NOMO-1 treated with dmso at 0.1 percent for 144 hours (cell line): ENCODE results near the gene SPRYD3.
A peak's percentile ranks its signal among the peaks of the same experiment; 100 is the strongest.
"Not testable (repeated sequence)": the region's sequence is repeated elsewhere in the genome, so short reads cannot be mapped to it uniquely, and the experiment has no call there.

Source experiments
- DNase-seq: peaks from one replicate; lab custom pipeline; 2025; ENCODE audit not compliant: unreplicated experiment; lab: John Stamatoyannopoulos, UW

Gene SPRYD3, protein sequence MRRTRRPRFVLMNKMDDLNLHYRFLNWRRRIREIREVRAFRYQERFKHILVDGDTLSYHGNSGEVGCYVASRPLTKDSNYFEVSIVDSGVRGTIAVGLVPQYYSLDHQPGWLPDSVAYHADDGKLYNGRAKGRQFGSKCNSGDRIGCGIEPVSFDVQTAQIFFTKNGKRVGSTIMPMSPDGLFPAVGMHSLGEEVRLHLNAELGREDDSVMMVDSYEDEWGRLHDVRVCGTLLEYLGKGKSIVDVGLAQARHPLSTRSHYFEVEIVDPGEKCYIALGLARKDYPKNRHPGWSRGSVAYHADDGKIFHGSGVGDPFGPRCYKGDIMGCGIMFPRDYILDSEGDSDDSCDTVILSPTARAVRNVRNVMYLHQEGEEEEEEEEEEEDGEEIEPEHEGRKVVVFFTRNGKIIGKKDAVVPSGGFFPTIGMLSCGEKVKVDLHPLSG

GRCh38 chr12:53079226-53080117, at the start of gene SPRYD3:
SPRYD3 (minus strand) TSS chr12:53079390; CDS start chr12:53079333, 57 bp downstream.
- DNase-seq = peak; percentile 93

GRCh38 chr12:53127169-53127568, 48.0 kb upstream of the SPRYD3 start:
- no peak for DNase-seq

DNA sequence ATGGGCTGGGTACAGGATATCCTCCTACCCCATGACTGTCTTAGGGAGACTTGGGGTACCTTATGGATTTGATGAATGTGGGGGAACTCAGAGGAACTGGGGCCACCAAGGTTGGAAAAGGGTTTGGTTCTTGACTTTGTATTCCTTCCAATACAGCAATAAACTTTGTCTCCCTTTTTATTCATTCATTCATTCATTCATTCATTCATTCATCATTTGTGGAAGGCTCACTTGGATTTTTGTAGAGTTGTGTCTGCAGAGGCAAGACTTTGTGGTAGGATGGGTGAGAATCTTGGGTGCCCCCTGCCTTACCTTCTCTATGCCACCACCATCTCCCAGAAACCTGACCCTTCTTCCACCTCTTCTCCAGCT, 45.1 kb upstream of the SPRYD3 start:
- no peak for DNase-seq

DNA sequence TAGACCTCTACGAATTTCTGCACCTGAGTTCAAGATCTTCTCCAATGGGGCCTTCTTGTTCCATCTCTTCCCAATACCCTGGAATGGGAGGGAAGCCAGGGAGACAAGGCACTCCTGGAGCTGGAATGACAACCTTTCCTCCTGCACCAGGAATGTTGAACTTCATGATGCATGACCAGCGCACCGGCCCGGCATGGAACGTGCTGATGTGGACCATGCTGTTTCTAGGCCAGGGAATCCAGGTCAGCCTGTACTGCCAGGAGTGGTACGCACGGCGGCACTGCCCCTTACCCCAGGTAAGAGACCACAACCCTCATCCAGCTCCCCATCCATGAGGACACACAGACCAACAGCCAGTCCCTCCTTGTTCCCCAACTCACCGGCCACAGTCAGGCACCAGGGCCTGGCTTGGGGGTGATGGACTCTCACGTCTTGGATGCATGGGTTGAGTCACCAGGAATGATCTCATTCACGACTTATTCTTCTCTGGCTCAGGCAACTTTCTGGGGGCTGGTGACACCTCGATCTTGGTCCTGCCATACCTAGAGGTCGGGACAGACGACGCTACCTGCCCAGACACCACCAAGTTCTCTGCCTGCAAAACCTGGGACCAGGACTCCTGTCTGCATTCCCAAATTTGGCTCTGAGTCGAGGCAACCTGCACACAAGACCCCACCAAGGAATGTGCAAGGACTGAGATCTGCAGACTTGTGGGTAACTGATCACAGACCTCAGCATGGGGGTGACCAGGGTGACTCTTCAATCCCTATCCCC, 44.6 kb upstream of the SPRYD3 start:
- no peak for DNase-seq

DNA sequence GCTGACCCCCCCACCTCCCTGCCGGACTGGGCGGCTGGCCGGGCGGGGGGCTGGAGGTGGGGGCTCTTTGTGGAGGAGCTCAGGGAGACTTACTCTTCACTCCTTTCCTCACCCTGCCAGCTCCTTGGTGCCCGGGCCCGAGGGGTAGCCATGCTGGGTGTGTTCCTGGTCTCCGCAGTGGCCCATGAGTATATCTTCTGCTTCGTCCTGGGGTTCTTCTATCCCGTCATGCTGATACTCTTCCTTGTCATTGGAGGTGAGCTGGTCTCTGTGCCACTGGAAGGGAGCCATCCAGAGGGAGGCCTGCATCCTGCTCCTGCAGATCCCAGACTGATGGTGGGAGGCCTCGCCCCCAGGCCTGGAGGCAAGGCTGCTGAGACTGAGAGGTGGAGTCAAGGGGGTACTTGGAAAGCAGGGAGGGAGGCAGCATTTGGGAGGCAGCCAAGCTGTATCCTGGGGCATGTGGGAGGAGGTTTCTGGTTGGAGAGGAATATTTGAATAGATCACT, 43.8 kb upstream of the SPRYD3 start:
- DNase-seq = no peak

DNA sequence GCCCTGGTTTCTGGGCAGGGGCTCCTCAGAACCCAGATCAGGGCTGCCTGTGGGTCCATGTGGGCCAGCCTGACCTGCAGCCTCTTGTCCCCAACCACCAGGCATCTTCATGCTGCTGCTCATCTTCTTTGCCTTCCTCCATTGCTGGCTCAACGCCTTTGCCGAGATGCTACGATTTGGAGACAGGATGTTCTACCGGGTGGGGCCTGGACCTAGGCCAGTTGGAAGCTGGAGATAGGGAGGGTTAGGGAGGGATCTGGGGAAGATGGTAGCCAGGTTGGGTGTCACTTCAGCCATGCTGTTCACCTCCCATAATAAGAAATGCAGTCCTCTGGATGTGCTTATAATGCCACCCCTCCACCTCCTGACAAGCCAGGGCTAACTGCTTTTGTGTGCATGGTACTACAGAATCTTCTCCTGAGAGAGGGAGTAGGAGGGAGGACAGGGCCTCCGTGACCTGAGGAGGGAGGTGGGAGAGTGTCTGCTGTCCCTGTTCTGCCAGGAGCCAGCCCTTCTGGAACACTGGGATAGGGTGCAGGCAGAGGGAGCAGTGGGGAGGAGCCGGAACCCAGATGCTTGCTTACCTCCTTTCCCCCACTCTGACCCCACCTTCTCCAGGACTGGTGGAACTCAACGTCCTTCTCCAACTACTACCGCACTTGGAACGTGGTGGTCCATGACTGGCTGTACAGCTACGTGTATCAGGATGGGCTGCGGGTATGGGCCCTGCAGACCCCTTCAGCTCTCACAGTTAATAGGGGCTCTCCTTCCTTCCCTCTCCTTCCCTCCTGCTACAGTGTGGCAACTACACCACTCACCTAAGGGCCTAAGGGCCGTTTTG, 41.7 kb upstream of the SPRYD3 start:
- no peak for DNase-seq

DNA sequence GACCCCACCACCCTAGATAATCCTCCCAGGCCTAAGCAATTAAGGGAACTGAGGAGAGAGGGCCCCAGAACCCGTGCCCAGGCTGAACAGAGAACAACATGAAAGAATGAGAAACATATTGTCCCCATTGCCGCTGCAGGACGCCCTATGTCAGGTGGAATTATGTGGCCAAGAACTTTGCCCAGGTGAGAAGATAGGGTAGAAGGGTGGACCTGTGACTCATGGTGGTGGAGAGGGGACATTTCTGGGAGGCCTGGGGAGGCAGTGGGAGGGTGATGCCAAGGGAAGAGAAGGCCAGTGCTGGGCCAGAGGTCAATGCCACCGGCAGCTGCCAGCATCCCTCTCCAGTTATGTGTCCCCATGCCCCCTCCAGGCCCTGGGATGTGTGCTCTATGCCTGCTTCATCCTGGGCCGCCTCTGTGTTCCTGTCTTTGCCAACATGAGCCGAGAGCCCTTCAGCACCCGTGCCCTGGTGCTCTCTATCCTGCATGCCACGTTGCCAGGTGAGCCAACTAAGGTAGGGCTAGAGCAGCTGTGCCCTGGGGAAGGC, 39.6 kb upstream of the SPRYD3 start:
- DNase-seq = no peak

- DNase-seq = no peak
Observed at GRCh38 chr12:53115891-53116648, 36.9 kb upstream of the SPRYD3 start.

DNA sequence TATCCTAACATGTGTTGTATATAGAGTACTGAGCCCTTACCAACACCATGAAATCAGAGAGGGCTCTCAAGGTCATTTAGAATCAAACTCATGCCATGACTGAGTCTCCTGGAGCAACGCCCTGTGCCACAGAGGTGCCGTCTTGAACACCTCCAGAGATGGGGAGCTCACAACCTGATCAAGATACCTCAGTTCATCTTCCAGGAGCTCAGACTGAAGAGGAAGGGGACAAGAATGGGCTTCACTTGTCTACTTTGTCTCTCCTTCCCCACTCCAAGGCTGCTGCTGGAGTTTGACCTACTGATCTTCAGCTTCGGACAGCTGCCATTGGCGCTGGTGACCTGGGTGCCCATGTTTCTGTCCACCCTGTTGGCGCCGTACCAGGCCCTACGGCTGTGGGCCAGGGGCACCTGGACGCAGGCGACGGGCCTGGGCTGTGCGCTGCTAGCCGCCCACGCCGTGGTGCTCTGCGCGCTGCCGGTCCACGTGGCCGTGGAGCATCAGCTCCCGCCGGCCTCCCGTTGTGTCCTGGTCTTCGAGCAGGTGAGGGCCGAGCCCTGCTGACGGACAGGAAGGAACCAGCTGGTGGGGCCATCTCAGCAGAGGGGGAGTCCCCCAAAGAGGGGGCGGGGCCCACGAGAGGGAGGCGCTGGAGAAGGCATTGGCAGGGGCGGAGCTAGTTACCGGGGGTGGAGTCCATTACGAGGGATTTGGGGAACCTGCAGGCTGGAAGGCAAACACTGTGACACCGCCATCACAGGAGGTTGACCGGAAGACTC, 36.1 kb upstream of the SPRYD3 start:
- no peak for DNase-seq

DNA sequence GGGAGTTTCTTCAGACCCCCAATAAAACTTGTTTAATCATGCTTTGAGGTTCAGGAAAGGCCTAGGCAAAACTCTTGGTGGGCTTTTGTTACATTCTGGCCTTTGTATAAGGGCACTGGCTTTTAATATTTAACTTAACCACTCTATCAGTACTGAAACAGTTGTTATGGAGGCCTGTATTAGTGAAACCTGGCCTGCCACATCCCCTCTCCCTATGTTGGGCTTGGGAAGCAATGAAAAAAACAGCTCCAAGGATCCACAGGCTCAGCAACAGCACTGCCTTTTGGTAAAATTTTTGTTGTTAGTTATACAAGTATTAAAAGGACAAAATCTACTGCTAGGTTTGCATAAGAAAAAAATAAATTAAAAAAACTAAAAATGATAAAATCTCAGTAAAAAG, 34.8 kb upstream of the SPRYD3 start:
- no peak for DNase-seq

- no peak for DNase-seq
Observed at GRCh38 chr12:53113136-53113705, 34.0 kb upstream of the SPRYD3 start.

- not testable (repeated sequence) for DNase-seq
Observed at GRCh38 chr12:53112431-53112830, 33.2 kb upstream of the SPRYD3 start.

- DNase-seq = no peak
Observed at GRCh38 chr12:53107122-53107521, 27.9 kb upstream of the SPRYD3 start.

- no peak for DNase-seq
Observed at GRCh38 chr12:53105712-53106439, 26.7 kb upstream of the SPRYD3 start.

DNA sequence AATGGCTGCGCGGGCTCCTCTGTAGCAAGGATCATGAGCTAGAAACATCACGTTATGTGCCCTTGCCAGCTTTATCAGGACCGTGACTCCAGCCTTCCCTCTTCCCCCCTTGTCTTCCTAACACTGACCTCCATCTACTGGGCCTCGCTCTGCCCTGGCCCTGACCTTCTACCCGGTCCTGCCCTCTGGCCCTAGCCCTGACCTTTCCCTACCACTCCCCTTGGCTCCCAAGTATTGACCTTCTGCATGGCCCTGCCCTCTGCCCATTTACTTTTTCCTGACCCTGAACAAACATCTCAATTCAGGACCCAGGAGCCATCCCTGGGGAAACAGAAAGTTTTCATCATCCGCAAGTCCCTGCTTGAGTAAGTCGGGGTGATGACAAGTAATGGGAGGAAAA, 26.1 kb upstream of the SPRYD3 start:
- no peak for DNase-seq

DNA sequence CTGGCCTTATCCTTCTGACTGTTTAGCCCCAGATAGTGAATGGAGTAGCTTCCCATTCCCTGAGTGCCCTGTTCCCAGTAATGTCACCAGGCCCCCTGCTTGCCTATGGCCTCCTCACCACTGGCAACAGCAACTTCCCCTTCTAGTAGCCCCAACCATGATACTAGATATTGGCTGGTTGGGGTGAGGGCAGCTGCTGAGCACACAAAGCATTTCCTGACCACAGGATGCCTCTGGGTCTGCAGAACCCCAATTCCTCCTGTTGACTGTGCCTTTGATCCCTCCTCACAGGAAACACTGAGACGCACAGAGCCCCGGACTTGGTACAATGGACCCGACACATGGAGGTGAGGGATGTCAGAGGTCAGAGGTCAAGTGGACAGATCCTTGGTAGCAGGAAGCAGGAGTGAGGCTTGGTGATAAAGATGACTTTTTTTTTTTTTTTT, 24.7 kb upstream of the SPRYD3 start:
- peak; percentile 54 for DNase-seq
